ENCODE results near the gene MALSU1. TPM values are rescaled to one million over a fixed set of nuclear protein-coding genes. Genes with fewer than 3 reads are reported as not detected.

The MALSU1 gene
- total RNA-seq, 1 donor from 2014 or later: 56.7 TPM

- DNase-seq (ENCODE audit: extremely low spot score in 2 of 2): no peak
- intact Hi-C loops (cut with DNase I): no loop called here
- H3K9me3 ChIP-seq: no peaks in the 10 kb centered on the region
- peaks cover 26% of the 10 kb centered on the region for H3K4me1 ChIP-seq
- H3K27ac ChIP-seq: no peak overlapping the region
- H3K27me3 ChIP-seq: no peaks in the 10 kb centered on the region
- H3K4me3 ChIP-seq: no peak overlapping the region
- TF ChIP-seq CTCF (IDR thresholded peaks at IDR 0.05): no peak
- peak in 1 of 2 donors; percentile 39 for TF ChIP-seq POLR2AphosphoS5 (IDR thresholded peaks at IDR 0.05; ENCODE audit: insufficient read depth in 1 of 2, low read depth in 1 of 2)
- H3K36me3 ChIP-seq: no peaks in the 10 kb centered on the region
Measured at GRCh38 chr7:23334482-23335056, 35.4 kb downstream of the MALSU1 start.

- TF ChIP-seq POLR2AphosphoS5 (IDR thresholded peaks at IDR 0.05; ENCODE audit: insufficient read depth in 1 of 2, low read depth in 1 of 2): no peak
- TF ChIP-seq CTCF (IDR thresholded peaks at IDR 0.05): no peak
- TF ChIP-seq POLR2A (IDR thresholded peaks at IDR 0.05): no peak
- Histone ChIP-seq H3K4me3 (no peak overlapping the region), H3K36me3 (no peaks in the 10 kb centered on the region), H3K9me3 (no peaks in the 10 kb centered on the region), H3K27me3 (no peaks in the 10 kb centered on the region), H3K27ac (no peak overlapping the region), H3K4me1 (peaks cover 26% of the 10 kb centered on the region)
- intact Hi-C loops (cut with DNase I): no loop called here
- DNase-seq (ENCODE audit: extremely low spot score in 2 of 2): no peak
Measured at GRCh38 chr7:23335136-23335535, 36.0 kb downstream of the MALSU1 start.

- Histone ChIP-seq H3K4me1 (peaks cover 26% of the 10 kb centered on the region), H3K36me3 (no peaks in the 10 kb centered on the region), H3K9me3 (no peaks in the 10 kb centered on the region), H3K4me3 (no peak overlapping the region), H3K27me3 (no peaks in the 10 kb centered on the region), H3K27ac (no peak overlapping the region)
- TF ChIP-seq CTCF (IDR thresholded peaks at IDR 0.05): no peak
- no peak for TF ChIP-seq POLR2A (IDR thresholded peaks at IDR 0.05)
- TF ChIP-seq POLR2AphosphoS5 (IDR thresholded peaks at IDR 0.05; ENCODE audit: insufficient read depth in 1 of 2, low read depth in 1 of 2): no peak
- no peak for DNase-seq (ENCODE audit: extremely low spot score in 2 of 2)
- intact Hi-C loops (cut with DNase I): no loop called here
Measured at GRCh38 chr7:23335621-23336020, 36.5 kb downstream of the MALSU1 start.

- H3K9me3 ChIP-seq: no peaks in the 10 kb centered on the region
- TF ChIP-seq POLR2A (IDR thresholded peaks at IDR 0.05) (no peak), CTCF (IDR thresholded peaks at IDR 0.05) (no peak), POLR2AphosphoS5 (IDR thresholded peaks at IDR 0.05; ENCODE audit: insufficient read depth in 1 of 2, low read depth in 1 of 2) (no peak)
- no peak overlapping the region for H3K4me3 ChIP-seq
- no peak overlapping the region for H3K27ac ChIP-seq
- peaks cover 26% of the 10 kb centered on the region for H3K4me1 ChIP-seq
- H3K27me3 ChIP-seq: no peaks in the 10 kb centered on the region
- no peak for DNase-seq (ENCODE audit: extremely low spot score in 2 of 2)
- intact Hi-C loops (cut with DNase I): no loop called here
- no peaks in the 10 kb centered on the region for H3K36me3 ChIP-seq
Measured at GRCh38 chr7:23336086-23336485, 36.9 kb downstream of the MALSU1 start.

GRCh38 chr7:23336799-23337283 lies 37.7 kb downstream of the MALSU1 start:
- Histone ChIP-seq H3K9me3 (no peaks in the 10 kb centered on the region), H3K4me1 (peaks cover 26% of the 10 kb centered on the region), H3K27ac (no peak overlapping the region), H3K4me3 (no peak overlapping the region), H3K36me3 (no peaks in the 10 kb centered on the region), H3K27me3 (no peaks in the 10 kb centered on the region)
- intact Hi-C loops (cut with DNase I): no loop called here
- TF ChIP-seq POLR2AphosphoS5 (IDR thresholded peaks at IDR 0.05; ENCODE audit: insufficient read depth in 1 of 2, low read depth in 1 of 2): no peak
- TF ChIP-seq POLR2A (IDR thresholded peaks at IDR 0.05): no peak
- no peak for TF ChIP-seq CTCF (IDR thresholded peaks at IDR 0.05)
- DNase-seq (ENCODE audit: extremely low spot score in 2 of 2): no peak

Measured in vagina (tissue), 2 donors.